Sigmoid colon (tissue), 4 donors: Measurements from ENCODE around the gene EFCAB13.

Source experiments
- EP300 ChIP-seq, 4 donors: sonication (generic); formaldehyde crosslinking; IDR thresholded peaks; one replicate each; pipeline ENCODE4 v1.6.1; 2017; ENCODE audit warnings: antibody characterized with exemption in 4 of 4
- POLR2AphosphoS5 ChIP-seq, 4 donors: sonication (generic); formaldehyde crosslinking; IDR thresholded peaks; one replicate each; pipeline ENCODE4 v1.6.1; 2017; ENCODE audit warnings: antibody characterized with exemption in 4 of 4

- TF ChIP-seq POLR2AphosphoS5 (IDR thresholded peaks at IDR 0.05) (no peak), EP300 (IDR thresholded peaks at IDR 0.05) (no peak)
Observed at GRCh38 chr17:47311420-47311819, 12.3 kb upstream of the EFCAB13 start.
